Loucy (cell line): ENCODE data around the gene ANGPTL7.

Experiments used
- H2AFZ ChIP-seq: fragments of 200-600 bp; sonication (generic); 2 replicates; pipeline ENCODE4 v1.6.0; 2016; ENCODE audit warnings: antibody characterized with exemption, mild to moderate bottlenecking, low read length, moderate library complexity
- H3F3A ChIP-seq: fragments of 200-600 bp; 2 replicates; pipeline ENCODE4 v1.6.0; 2016; ENCODE audit warnings: antibody characterized with exemption, low read depth, mild to moderate bottlenecking
- H3K27me3 ChIP-seq: fragments of 200-600 bp; sonication (generic); 2 replicates; pipeline ENCODE4 v1.6.1; 2014; ENCODE audit warnings: low read length, mild to moderate bottlenecking; ENCODE audit not compliant: insufficient read depth, poor library complexity, severe bottlenecking
- H3K36me3 ChIP-seq: fragments of 200-600 bp; sonication (generic); 2 replicates; pipeline ENCODE4 v1.6.1; 2016; ENCODE audit warnings: low read length; ENCODE audit not compliant: insufficient read depth
- H3K4me1 ChIP-seq: fragments of 200-600 bp; sonication (generic); 2 replicates; pipeline ENCODE4 v1.5.1; 2014; ENCODE audit warnings: low read length, mild to moderate bottlenecking; ENCODE audit not compliant: insufficient read depth, poor library complexity, severe bottlenecking
- H3K4me2 ChIP-seq: fragments of 200-600 bp; sonication (generic); 2 replicates; pipeline ENCODE4 v1.6.0; 2014; ENCODE audit warnings: antibody characterized with exemption, low read length, low read depth, mild to moderate bottlenecking; ENCODE audit not compliant: poor library complexity, severe bottlenecking
- H3K4me3 ChIP-seq: fragments of 200-600 bp; sonication (generic); 2 replicates; pipeline ENCODE4 v1.5.1; 2014; ENCODE audit warnings: low read length, mild to moderate bottlenecking, mixed read lengths; ENCODE audit not compliant: poor library complexity, severe bottlenecking
- H3K79me2 ChIP-seq: fragments of 200-600 bp; sonication (generic); 2 replicates; pipeline ENCODE4 v1.6.1; 2014; ENCODE audit warnings: low read length; ENCODE audit not compliant: insufficient read depth
- H3K9ac ChIP-seq: fragments of 200-600 bp; sonication (generic); 2 replicates; pipeline ENCODE4 v1.6.0; 2014; ENCODE audit warnings: mild to moderate bottlenecking, low read depth, low read length, moderate library complexity; ENCODE audit not compliant: poor library complexity, severe bottlenecking
- H3K9me2 ChIP-seq: fragments of 200-600 bp; sonication (generic); replicated peaks from 2 replicates; pipeline ENCODE4 v1.6.1; 2016; ENCODE audit warnings: low read depth, low read length, mixed read lengths
- H3K9me3 ChIP-seq: fragments of 200-600 bp; sonication (generic); 2 replicates; pipeline ENCODE4 v1.6.1; 2014; ENCODE audit warnings: mild to moderate bottlenecking, antibody characterized with exemption, low read length, low read depth; ENCODE audit not compliant: insufficient read depth
- H4K20me1 ChIP-seq: fragments of 200-600 bp; sonication (generic); 2 replicates; pipeline ENCODE4 v1.6.0; 2014; ENCODE audit warnings: antibody characterized with exemption, low read length, mild to moderate bottlenecking; ENCODE audit not compliant: insufficient read depth, poor library complexity, severe bottlenecking
- CTCF ChIP-seq: fragments of 200-600 bp; sonication (generic); conservative IDR thresholded peaks from 2 replicates; pipeline ENCODE4 v1.5.1; 2014; ENCODE audit warnings: mild to moderate bottlenecking, antibody characterized with exemption, low read length
- EZH2phosphoT487 ChIP-seq: fragments of 200-600 bp; IDR thresholded peaks from 2 replicates; pipeline ENCODE4 v1.6.1; 2018; ENCODE audit warnings: antibody characterized with exemption, mild to moderate bottlenecking, moderate library complexity, borderline replicate concordance

ANGPTL7 gene

GRCh38 chr1:11198851-11199594, 9.9 kb downstream of the ANGPTL7 start:
- Histone ChIP-seq H3K9me2 (no peaks in the 10 kb centered on the region), H3K36me3 (peaks cover 72% of the 10 kb centered on the region; the same call in 1 of the 2 replicates), H3F3A (no peaks in the 10 kb centered on the region), H2AFZ (no peak overlapping the region), H3K27me3 (no peaks in the 10 kb centered on the region), H3K4me3 (no peak overlapping the region), H3K4me2 (no peak overlapping the region), H3K9ac (no peak overlapping the region), H3K4me1 (no peaks in the 10 kb centered on the region), H3K9me3 (no peaks in the 10 kb centered on the region), H4K20me1 (no peaks in the 10 kb centered on the region), H3K79me2 (no peaks in the 10 kb centered on the region)
- no peak for TF ChIP-seq EZH2phosphoT487
- TF ChIP-seq CTCF = no peak

- no peak overlapping the region for H2AFZ ChIP-seq
- H4K20me1 ChIP-seq = no peaks in the 10 kb centered on the region
- H3K4me1 ChIP-seq = no peaks in the 10 kb centered on the region
- H3K4me2 ChIP-seq = no peak overlapping the region
- H3K9ac ChIP-seq = no peak overlapping the region
- no peaks in the 10 kb centered on the region for H3K27me3 ChIP-seq
- H3K9me3 ChIP-seq = no peaks in the 10 kb centered on the region
- peaks cover 65% of the 10 kb centered on the region; the same call in 1 of the 2 replicates for H3K36me3 ChIP-seq
- H3K9me2 ChIP-seq = no peaks in the 10 kb centered on the region
- H3K79me2 ChIP-seq = no peaks in the 10 kb centered on the region
- H3F3A ChIP-seq = no peaks in the 10 kb centered on the region
- no peak overlapping the region for H3K4me3 ChIP-seq
- TF ChIP-seq CTCF (no peak), EZH2phosphoT487 (no peak)
Measured at GRCh38 chr1:11204396-11205190, 15.4 kb downstream of the ANGPTL7 start.

- H2AFZ ChIP-seq = no peak overlapping the region
- H3K9me3 ChIP-seq = no peaks in the 10 kb centered on the region
- no peaks in the 10 kb centered on the region for H4K20me1 ChIP-seq
- H3F3A ChIP-seq = no peaks in the 10 kb centered on the region
- H3K9me2 ChIP-seq = no peaks in the 10 kb centered on the region
- peaks cover 84% of the 10 kb centered on the region; the same call in 1 of the 2 replicates for H3K36me3 ChIP-seq
- no peaks in the 10 kb centered on the region for H3K27me3 ChIP-seq
- H3K9ac ChIP-seq = no peak overlapping the region
- H3K79me2 ChIP-seq = no peaks in the 10 kb centered on the region
- no peak overlapping the region for H3K4me2 ChIP-seq
- H3K4me1 ChIP-seq = no peaks in the 10 kb centered on the region
- no peak overlapping the region for H3K4me3 ChIP-seq
- TF ChIP-seq EZH2phosphoT487 (no peak), CTCF (no peak)
Measured at GRCh38 chr1:11207898-11208611, 18.9 kb downstream of the ANGPTL7 start.
